Right atrium auricular region (tissue), 2 donors: ENCODE results near the gene HOXB3. TPM values are rescaled to one million over a fixed set of nuclear protein-coding genes. Genes with fewer than 3 reads are reported as not detected.

Source experiments
- DNase-seq: peaks from one replicate; pipeline ENCODE4 v3.0.0-alpha.2; 2019; ENCODE audit warnings: low spot score
- H3K27ac ChIP-seq, 2 donors: fragments of 200-600 bp; sonication (generic); 1 replicate in 1 of 2; 2 replicates in 1 of 2; pipeline ENCODE4 v1.5.1; 2016 to 2019
- H3K27me3 ChIP-seq, 2 donors: fragments of 200-600 bp; sonication (generic); one replicate each; pipeline versions ENCODE4 v1.5.1 to v1.6.0; 2017 to 2019
- H3K36me3 ChIP-seq: fragments of 200-600 bp; sonication (generic); one replicate; pipeline ENCODE4 v1.5.1; 2016
- H3K4me1 ChIP-seq, 2 donors: fragments of 200-600 bp; sonication (generic); one replicate each; pipeline versions ENCODE4 v1.5.1 to v1.6.0; 2017 to 2019
- H3K4me3 ChIP-seq, 2 donors: fragments of 200-600 bp; sonication (generic); 1 replicate in 1 of 2; 2 replicates in 1 of 2; pipeline ENCODE4 v1.5.1; 2017 to 2019; ENCODE audit warnings: mild to moderate bottlenecking in 1 of 2, moderate library complexity in 1 of 2
- H3K9me3 ChIP-seq, 2 donors: fragments of 200-600 bp; sonication (generic); one replicate each; pipeline ENCODE4 v1.5.1; 2019
- CTCF ChIP-seq, 2 donors: fragments of 200-600 bp; sonication (generic); IDR thresholded peaks; one replicate each; pipeline ENCODE4 v1.5.1; 2019; ENCODE audit warnings: antibody characterized with exemption in 2 of 2
- total RNA-seq, 2 donors: library from RNA; depleted of rRNA; stranded (reverse); fragments of >200 nt; gene quantifications; one replicate each; pipeline ENCODE4 v1.1.0, GENCODE V29; 2016

The HOXB3 gene
- total RNA-seq, 2 donors from 2014 or later = 0.82 to 1.2 TPM

- Histone ChIP-seq H3K27ac (no peak overlapping the region), H3K36me3 (no peaks in the 10 kb centered on the region), H3K9me3 (no peaks in the 10 kb centered on the region), H3K4me1 (peaks cover 0 to 26% of the 10 kb centered on the region in 2 donors), H3K4me3 (no peak overlapping the region), H3K27me3 (peaks cover 33 to 70% of the 10 kb centered on the region in 2 donors)
- no peak for DNase-seq
- TF ChIP-seq CTCF (IDR thresholded peaks at IDR 0.05) = no peak
Measured at GRCh38 chr17:48579760-48580554, 10.1 kb downstream of the HOXB3 start.

GRCh38 chr17:48579471-48579759 is 10.6 kb downstream of the HOXB3 start:
- no peak overlapping the region for H3K27ac ChIP-seq

GRCh38 chr17:48578616-48579470 is 11.2 kb downstream of the HOXB3 start:
- peaks cover 29 to 65% of the 10 kb centered on the region in 2 donors for H3K27me3 ChIP-seq
- peak overlapping the region; percentile 47 to 48 for H3K27ac ChIP-seq
- TF ChIP-seq CTCF (IDR thresholded peaks at IDR 0.05) = no peak
- H3K9me3 ChIP-seq = no peaks in the 10 kb centered on the region
- H3K4me1 ChIP-seq = peaks cover 0 to 23% of the 10 kb centered on the region in 2 donors
- peak overlapping the region; percentile 39 to 48 for H3K4me3 ChIP-seq
- DNase-seq = no peak
- H3K36me3 ChIP-seq = no peaks in the 10 kb centered on the region

More at GRCh38 chr17:48579471-48579759, 10.6 kb downstream of the HOXB3 start:
- Histone ChIP-seq H3K27me3 (peaks cover 33 to 70% of the 10 kb centered on the region in 2 donors), H3K36me3 (no peaks in the 10 kb centered on the region), H3K9me3 (no peaks in the 10 kb centered on the region), H3K4me3 (no peak overlapping the region), H3K4me1 (peaks cover 0 to 23% of the 10 kb centered on the region in 2 donors)
- no peak for DNase-seq
- TF ChIP-seq CTCF (IDR thresholded peaks at IDR 0.05) = no peak

GRCh38 chr17:48577946-48578615 is 12.0 kb downstream of the HOXB3 start, which contains the start of gene HOXB4:
HOXB4 (minus strand) TSS chr17:48578350; CDS start chr17:48578319, 31 bp downstream.
- no peaks in the 10 kb centered on the region for H3K36me3 ChIP-seq
- peaks cover 29 to 65% of the 10 kb centered on the region in 2 donors for H3K27me3 ChIP-seq
- DNase-seq = peak; percentile 88
- peaks cover 0 to 23% of the 10 kb centered on the region in 2 donors for H3K4me1 ChIP-seq
- peak within 1 kb of the TSS; percentile 47 to 48 for H3K27ac ChIP-seq
- H3K9me3 ChIP-seq = no peaks in the 10 kb centered on the region
- TF ChIP-seq CTCF (IDR thresholded peaks at IDR 0.05) = no peak
- H3K4me3 ChIP-seq = peak within 1 kb of the TSS; percentile 39 to 48

- Histone ChIP-seq H3K9me3 (no peaks in the 10 kb centered on the region), H3K36me3 (no peaks in the 10 kb centered on the region), H3K4me1 (peaks cover 0 to 22% of the 10 kb centered on the region in 2 donors), H3K27me3 (peaks cover 23 to 59% of the 10 kb centered on the region in 2 donors), H3K27ac (peak overlapping the region in 1 of 2 donors; percentile 19), H3K4me3 (peak overlapping the region; percentile 39 to 48)
- DNase-seq = no peak
- no peak for TF ChIP-seq CTCF (IDR thresholded peaks at IDR 0.05)
Measured at GRCh38 chr17:48577330-48577945, 12.6 kb downstream of the HOXB3 start.
